NCI-H524 (cell line): Measurements from ENCODE around the gene ROCK2.

ENCODE experiments used
- DNase-seq, 2 experiments: peaks; one replicate each; lab custom pipeline; 2025; lab: John Stamatoyannopoulos, UW

The ROCK2 gene

DNA sequence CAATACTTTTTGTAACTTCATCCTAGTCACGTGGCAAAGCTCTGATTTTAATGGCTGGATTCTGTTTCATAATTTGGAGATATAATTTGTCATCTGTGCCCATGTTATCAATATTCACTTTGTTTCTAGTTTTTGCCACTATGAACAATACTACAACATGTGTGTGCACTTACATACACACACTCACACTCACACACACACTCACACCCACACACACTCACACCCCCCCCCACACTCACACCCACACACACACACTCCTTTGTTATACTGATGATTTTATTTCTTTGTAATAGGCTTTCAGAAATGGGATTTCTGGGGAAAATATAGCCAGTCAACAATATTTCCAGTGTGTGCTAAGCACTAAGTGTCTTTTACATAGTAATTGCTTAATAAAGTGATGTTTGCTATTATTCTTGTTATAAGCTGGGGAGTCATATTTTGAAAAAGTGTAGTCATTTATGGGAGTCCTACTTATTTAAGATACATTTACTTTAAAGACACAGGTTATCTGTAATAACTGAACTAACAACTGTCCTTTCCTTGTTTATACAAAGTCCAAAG is 22.8 kb upstream of the ROCK2 start:
- no peak for DNase-seq

DNA sequence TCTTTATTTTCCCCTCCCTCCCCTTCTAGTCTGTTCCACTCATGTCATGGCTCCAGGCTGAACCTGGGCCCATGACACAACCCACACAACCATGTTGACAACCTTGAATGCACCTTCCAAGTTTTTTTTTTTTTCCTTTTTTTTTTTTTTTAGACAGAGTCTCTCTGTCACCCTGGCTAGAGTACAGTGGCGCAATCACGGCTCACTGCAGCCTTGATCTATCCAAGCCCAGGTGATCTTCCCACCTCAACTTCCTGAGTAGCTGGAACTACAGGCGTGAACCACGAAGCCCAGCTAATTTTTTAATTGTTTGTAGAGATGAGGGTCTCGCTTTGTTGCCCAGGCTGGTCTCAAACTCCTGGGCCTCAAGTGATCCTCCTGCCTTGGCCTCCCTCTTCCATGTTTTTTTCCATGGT is 21.9 kb upstream of the ROCK2 start:
- DNase-seq, result no peak

DNA sequence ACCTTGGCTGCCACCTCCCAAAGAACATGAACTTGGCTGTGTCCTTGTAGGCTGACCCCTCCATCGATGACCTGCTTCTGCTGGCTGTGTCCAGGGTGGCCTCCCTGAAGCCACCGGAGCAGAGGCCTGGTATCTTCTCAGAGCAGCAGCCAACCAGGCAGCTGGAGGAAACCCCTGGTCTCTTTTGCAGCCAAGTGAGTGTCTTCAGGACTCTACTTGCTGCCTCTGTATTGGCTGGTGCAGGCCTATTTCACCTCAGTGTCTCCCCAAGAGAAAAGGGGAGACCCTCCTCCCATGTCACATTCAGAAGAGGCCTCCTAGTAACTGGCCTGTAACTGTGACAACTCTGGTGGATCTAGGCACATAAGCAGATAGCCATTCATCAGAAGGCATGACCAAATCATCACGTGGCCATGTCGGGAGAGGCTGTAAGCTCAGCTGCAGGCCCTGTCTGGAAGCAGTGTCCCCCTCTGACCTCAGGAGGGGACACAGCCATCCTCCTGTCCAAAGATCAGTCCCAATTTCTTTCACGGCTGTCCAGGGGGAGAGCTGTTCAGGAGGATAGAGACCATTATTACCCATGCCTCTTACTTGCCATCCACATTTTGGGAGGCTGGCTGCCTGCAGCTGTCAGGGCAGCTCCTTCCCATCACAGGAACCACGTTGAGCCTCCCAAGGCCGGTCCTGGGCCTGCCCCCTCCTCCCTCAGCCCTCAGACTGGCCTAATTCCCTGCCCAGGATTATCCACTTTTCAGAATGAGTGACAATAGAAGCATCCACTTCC is 20.9 kb upstream of the ROCK2 start:
- peak; percentile 19 to 72 for DNase-seq

DNA sequence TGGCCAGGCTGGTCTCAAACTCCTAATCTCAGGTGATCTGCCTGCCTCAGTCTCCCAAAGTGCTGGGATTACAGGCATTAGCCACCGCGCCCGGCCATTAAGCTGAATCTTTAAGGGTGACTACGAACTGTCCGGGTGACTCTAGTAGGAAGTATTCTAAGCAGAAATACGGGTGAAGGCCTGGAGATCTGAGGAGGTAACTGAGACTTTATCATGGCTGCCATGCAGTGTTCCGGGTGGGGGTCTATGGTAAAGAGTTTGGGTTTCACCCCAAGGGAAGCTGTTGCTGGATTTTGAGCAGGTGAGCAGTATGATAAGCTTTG is 20.1 kb upstream of the ROCK2 start:
- no peak for DNase-seq

DNA sequence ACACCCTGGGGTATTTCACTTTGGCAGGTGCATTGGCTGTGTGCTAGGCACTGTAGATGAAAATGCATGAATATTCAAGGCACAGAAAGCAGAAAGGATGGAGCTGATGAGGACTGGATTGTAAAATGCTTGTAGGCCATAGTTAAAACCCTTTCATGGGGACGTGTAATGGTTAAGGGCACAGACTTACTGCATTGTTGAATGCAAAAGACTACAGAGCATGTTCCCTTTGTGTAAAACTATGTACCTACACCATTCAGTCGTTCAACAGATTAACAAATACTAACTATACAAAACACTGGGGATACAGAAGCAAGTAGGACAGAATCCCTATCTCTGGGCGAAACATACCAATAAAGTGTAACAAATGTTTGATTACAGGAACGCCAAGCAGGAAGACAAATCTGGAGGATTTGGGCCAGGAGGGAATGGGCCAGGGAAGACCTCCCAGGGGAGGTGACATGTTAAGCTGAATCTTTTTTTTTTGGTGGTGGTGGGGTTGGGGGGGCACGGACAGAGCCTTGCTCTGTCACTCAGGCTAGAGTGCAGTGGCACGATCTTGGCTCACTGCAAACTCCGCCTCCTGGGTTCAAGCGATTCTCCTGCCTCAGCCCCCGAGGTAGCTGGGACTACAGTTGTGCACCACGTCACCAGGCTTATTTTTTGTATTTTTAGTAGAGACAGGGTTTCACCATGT is 19.6 kb upstream of the ROCK2 start:
- no peak for DNase-seq

DNA sequence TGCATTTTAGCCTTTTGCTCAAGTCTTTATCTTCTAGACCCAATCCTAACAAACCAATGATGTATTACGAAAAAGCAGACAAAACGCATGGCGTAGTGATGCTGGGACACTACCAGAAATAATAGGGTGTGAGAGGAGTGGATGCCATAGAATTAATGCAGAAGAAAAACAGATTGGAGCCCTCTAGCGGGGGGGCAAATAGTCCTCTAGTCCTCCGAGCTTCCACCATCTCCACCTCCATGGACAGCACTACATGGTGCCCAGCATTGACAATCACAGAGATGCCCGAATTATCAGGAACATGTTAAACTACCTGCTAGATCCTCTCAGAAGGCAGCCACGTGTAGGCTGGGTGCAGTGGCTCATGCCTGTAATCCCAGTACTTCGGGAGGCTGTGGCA is 15.4 kb upstream of the ROCK2 start:
- no peak for DNase-seq

DNA sequence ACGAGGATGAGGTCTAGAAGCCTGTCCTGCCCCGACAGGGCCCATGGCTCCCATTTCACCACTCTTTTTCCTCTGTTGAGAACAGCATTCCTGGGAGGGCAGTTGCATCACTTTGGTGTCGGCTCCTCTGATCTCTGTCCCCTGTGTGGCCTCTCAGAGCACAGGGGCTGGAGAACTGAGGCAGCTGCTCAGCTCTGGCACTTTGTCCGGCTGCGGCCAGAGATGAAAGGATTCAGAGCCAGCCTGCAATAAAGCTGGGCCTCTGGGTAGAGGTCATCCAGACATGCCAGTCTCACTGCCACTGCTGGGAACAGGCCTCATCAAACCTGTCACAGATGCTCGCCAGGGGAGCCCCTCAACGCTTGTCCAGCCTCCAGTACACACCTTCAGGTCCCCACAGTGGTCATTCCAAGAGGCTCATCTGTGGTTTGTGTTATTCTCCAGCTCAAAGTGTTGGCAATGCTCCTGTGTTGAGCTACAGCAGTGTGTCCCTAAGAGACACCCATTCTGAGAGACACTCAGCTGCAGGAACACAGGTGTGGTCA is 13.1 kb upstream of the ROCK2 start:
- no peak for DNase-seq

DNA sequence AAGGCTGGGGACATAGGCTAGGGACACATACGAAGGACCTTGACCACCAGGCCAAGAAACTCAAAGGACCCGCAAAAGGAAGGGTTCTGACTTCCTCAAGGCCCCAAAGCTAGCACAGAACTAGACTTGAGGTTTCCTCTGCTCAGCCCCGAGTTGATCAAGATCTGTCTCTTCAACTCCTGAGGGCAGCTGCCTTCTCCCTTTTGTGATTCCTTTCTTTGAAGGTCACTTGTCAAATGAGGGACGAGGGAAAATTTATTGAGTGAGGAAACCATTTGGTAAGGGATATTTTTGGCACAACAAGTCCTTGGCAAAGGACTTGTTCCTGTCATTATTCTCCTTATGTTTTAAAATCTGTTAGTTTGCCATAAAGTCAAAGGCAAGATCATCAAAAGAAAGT is 12.3 kb upstream of the ROCK2 start:
- no peak for DNase-seq

DNA sequence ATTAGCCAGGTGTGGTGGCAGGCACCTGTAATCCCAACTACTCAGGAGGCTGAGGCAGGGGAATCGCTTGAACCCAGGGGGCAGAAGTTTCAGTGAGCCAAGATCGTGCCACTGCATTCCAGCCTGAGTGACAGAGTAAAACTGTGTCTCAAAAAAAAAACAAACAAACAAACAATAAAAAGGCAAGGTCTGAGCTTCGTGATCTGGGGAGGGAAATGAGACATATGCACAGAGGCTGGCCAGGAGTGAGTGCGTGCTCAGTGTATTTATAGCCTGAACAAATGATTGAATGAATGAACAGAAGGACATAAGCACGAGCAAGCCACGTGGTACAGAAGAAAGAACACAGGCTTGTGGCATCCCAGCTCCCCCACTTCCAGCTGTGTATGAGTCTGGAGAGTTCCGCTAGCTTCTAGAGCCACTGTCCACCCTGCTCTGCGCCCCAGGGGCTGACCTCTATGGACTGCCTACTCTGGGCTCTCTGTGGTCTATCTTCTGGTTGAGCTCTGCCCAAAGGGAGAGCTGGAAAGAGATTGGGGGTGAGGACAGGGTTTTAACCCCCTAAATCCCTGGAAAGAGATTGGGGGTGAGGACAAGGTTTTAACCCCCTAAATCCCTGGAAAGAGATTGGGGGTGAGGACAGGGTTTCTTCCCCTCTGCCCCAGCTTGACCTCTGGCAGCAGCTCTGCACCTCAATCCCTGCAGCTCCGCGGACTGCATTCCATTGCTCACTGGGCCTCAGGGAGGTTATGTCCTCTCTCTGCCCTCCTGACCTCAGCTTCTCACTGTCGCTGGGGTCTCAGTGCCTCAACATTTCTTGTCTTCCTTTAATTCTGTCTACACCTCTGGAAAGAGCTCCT is 11.0 kb upstream of the ROCK2 start:
- DNase-seq, result no peak

DNA sequence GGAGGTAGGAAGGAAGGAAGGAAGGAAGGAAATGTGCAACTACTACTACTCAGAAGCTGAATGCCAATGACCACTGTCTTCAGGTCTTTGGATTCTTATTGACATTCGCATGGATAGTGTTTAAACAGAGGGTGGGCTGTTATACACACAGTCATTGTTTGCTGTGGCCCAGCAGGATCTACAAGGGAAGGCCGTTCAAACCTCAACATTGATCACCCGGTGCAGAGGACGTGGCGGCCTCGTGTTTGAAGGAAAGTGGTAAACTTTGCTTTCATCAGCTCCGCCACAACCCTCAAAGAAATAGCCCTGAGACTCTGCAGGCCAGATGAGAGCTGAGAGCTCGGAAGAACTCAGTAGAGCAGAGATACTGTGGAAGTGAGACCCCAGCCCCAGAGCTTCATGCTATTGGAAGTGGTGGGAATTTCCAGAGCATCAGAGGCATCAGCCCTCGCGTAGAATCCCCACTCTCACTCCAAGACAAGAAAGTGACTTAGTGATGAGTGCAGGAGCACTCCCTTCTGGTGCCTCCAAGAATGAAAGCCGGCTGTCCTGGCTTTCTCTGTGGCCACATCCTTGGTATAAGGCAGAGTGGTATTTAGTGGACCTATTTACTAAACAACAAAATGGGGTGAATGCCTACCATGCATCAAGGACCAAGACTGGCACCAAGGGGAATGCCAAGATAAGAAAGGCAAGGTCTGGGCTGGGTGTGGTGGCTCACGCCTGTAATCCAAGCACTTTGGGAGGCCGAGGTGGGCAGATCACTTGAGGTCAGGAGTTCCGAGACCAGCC is 10.1 kb upstream of the ROCK2 start:
- no peak for DNase-seq

DNA sequence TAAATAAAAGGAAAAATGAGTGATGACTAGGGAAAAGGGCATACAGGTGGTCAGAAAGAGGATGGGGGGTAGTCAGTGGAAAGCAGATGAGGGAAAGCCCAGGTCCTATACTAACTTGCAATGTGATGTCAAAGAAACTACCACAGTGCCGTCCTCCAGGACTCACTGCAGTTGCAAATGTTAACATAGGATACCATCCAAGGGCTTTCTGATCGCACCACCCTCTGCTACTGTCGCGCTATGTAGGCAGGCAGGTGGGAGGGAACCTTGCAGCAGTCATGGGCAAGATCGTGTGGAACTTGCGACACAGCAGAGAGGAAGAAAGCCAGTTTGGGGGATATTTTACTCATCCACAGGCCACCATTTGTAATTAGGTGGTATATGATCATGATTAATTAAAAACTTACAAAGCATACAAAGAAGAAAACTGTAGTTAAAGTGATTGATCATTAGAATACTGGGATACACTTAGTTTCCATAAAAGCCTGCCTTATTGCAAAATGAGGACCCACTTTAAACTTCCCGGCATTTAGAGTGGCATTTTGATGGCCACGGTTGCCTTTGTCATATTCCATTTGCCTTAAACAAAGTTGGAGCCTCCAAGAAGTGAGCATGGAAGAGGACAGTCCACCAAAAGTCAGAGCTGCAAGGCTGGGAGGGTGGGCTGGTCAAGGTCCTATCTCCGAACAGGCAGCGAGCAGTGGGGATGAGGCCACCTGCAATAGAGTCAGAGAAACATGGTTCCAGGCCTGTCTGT is 8.5 kb upstream of the ROCK2 start:
- DNase-seq, result no peak

DNA sequence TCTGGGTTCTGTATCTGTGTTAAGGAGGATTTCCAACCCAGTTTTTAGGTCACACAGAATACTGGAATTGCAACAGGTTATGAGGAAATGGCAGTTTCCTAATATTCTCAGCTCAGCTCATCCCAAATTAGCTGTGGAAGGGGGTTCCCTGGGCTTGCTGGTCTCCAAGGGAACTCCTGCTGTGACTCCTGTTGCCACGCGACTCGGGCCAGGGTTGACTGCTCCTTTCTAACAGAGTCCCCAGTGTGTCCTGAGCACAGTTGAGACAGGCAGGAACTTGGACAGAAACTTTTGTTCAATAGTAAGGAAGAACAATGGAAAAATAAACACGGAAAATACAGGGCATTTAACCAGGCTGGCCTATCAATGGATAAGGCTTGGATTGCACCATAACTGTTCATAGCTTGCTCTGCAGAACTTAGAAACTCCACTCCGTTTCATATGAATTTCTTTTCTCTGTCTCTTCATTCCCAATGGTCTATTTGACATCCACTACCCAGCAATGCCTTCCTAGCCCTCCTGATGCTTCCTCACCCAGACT is 3.8 kb upstream of the ROCK2 start:
- no peak for DNase-seq

DNA sequence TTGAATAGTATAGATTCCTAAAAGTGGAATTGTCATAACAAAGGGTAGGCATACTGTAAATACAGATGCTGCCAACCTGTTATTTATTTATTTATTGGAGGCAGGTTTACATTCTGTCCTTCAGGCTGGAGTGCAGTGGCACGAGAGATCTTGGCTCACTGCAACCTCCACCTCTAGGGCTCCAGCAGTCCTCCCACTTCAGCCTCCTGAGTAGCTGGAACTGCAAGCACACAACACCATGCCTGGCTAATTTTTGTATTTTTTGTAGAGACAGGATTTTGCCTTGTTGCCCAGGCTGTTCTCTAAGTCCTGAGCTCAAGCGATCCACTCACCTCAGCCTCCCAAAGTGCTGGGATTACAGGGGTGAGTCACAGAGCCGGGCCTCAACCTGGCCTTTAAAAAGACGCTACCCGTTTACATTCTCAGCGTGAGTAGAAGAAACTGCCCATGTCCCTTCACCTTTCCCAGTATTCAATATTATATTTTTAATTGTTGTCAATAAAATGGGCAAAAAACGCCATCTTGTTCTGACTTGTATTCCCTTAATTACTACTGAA is 3.0 kb upstream of the ROCK2 start:
- no peak for DNase-seq

DNA sequence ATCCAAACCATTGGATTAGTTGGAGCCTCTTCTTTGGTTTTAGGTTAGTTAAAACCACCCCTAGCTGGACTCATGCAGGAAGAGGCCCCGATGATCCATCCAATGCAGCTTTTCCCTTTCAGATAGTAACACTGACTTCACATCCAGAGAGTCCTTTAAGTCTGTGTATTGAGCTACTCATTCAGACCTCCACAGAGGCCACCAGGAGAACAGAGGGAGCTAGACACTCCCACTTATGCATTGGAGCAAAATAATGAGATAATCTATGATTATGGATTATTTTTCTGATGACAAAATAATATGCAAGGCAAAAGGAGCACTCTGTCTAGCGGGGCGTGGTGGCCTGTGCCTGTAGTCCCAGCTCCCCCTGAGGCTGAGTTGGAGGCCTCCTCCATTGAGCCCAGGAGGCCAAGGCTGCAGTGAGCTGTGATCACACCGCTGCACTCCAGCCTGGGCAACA is 1.6 kb upstream of the ROCK2 start:
- no peak for DNase-seq

DNA sequence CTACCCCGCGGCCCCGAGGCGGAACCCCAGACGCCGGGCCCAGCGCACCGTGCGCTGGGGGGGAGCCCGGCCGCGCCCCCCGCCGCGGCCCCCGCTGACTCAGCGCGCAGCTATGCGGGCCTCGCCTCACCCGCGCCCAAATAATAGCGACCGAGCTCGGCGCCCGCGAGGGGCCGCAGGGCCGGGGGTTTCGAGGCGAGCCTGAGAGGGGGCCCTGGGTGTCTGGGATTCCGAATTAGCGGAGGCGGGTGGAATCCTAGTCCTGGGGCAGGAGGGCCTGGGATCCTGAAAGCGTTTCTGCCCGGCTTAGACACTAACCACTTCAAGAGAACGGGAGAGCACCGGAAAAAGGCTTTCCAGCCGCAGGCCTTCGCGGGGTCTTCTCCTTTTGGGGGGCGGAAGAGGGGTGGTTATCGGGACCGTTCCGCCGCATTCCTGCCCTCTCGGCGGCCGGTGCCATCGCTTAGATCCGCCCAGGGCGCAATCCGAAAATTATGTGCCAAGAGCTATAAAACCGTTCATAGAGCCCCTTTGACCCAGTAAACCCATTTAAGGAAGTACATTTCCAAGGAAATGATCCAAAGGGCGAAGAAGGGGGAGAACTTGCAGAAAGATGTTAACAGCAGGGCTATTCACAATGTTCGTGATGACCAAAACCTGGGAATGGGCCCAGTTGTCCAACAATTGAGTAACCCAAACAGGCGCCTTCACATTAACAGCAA is 681 bp upstream of the ROCK2 start:
- DNase-seq, result peak in 1 of 2 experiments; percentile 35

DNA sequence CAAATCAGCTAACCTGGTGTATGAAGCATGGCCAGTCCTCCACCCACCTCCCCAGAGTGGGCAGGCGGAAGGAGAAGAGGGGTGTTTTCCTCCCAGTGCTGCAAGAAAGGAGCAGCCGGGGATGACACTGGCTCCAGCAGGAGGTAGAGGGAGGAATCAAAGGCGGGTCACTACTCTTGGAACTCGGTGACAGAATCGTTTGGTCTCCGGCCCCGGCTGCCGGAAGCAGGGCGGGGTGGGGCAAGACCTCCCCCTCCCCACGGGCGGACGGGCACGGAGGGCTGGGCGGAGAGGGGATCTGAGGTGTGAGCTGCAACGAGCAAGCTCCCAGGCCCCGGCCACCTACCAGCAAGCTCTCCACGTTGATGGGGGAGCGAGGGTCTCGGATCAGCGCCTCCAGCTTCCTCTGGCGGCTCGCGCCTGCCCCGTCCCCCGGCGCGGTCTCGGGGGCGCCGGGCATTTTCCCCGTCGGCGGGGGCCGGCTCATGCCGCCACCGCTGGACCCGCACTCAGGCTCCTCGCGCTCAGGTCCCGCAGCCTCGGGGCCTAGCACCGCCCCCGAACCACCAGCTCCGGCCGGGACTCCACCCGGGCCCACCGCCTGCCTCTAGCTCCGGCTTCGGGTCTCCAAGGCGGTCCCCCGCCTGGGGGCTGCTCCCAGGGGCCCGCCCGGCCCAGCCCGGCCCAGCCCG is 640 bp downstream of the ROCK2 start:
- peak; percentile 52 to 55 for DNase-seq

DNA sequence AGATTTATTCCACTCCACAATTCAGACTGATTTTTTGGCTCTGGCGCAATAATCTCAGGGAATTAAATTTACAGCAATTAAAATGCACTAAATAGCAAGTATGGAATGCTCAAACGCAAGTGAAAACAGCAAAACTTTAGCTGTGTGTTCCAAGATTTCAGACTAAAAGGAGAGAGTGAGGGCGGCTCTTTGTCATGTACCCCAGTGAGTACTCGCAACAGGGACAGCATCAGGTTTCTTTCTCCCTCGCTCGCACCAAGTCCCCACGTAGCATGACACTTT is 1.1 kb downstream of the ROCK2 start:
- no peak for DNase-seq

DNA sequence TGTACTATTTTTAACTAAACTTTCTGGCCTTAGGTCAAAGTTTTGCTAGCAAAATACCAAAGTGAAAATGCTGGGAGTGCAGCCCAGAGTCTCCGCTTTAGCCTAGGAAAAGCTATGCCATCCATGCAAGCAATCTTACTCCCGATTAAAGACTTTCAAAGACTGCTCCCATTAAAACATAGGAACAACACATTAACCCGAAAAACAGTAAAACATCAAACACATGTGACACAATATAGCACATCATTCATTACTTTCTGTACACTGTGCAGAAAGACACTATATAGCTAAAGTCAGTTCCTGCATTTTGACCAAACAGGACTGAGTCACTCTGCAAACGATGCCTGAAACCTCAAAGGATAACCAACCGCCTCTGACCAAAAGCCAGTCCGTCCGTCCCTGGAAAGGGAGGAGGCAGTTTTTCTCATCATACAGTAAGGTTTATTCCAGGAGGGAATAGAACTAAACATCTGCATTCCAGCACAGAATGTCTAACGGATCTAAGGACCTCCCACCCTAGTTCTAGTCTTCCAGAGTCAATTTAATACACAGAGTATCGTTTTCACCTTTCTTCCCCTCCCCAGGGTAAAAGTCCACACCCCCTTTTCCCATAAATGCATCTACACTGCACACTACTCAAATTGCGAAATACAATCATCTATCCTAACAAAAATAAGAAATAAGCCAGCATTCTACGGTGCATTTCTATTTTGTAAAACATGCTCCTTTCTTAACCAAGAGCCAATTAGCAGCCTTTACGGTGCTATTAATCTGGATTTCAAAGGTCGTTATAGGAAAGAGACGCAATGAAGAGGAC is 1.7 kb downstream of the ROCK2 start:
- peak in 1 of 2 experiments; percentile 40 for DNase-seq
